Endothelial cell of umbilical vein (primary cell): ENCODE data around the gene LRP2BP. TPM values are rescaled to one million over a fixed set of nuclear protein-coding genes. Genes with fewer than 3 reads are reported as not detected.

ENCODE experiments used
- BruUV-seq: library from RNA; stranded (reverse); fragments of 400-500 nt; replicated peaks from 2 replicates; lab custom pipeline; 2021; lab: Mats Ljungman, UMichigan
- CTCF ChIA-PET: fragments of 300-600, 350-600 bp; sonication (Branson Sonifier 250); formaldehyde crosslinking; loops from one replicate; lab custom pipeline; 2021; ENCODE audit warnings: antibody characterized with exemption, inconsistent platforms; lab: Charles Lee
- POLR2A ChIA-PET: fragments of 300-600, 350-600 bp; sonication (Branson Sonifier 250); formaldehyde crosslinking; loops from one replicate; lab custom pipeline; 2021; ENCODE audit warnings: antibody characterized with exemption, inconsistent platforms; lab: Charles Lee
- DNase-seq: peaks from one replicate; pipeline ENCODE4 v3.0.0-alpha.2; 2011; ENCODE audit warnings: low read depth, low spot score
- FAIRE-seq: peaks from 2 replicates; lab custom pipeline; 2011; peaks lifted over from hg19 to GRCh38; lab: Jason Lieb, UNC
- H2AFZ ChIP-seq: 2 replicates; pipeline ENCODE4 v1.6.0; 2012; ENCODE audit warnings: low read depth, low read length, control low read depth, inconsistent platforms
- H3K27ac ChIP-seq: 2 replicates; pipeline ENCODE4 v1.5.1; 2011; ENCODE audit warnings: low read depth, mild to moderate bottlenecking, control low read depth, low read length, moderate library complexity; ENCODE audit not compliant: insufficient read depth
- H3K27me3 ChIP-seq, 2 experiments: 2 replicates each; pipeline versions ENCODE4 v1.6.0 to v1.6.1; 2011; ENCODE audit warnings: low read length in 2 of 2, mixed read lengths in 1 of 2; ENCODE audit not compliant: control insufficient read depth in 2 of 2, insufficient read depth in 2 of 2
- H3K36me3 ChIP-seq, 2 experiments: 2 replicates in 1 of 2; 3 replicates in 1 of 2; pipeline ENCODE4 v1.5.1; 2011; ENCODE audit warnings: low read length in 2 of 2, mild to moderate bottlenecking in 1 of 2, moderate library complexity in 1 of 2; ENCODE audit not compliant: control insufficient read depth in 2 of 2, insufficient read depth in 2 of 2; ENCODE audit errors: extremely low read depth in 1 of 2
- H3K4me1 ChIP-seq: 3 replicates; pipeline ENCODE4 v1.5.1; 2011; ENCODE audit warnings: mild to moderate bottlenecking, low read length; ENCODE audit not compliant: control insufficient read depth, insufficient read depth; ENCODE audit errors: extremely low read depth
- H3K4me2 ChIP-seq: 2 replicates; pipeline ENCODE4 v1.6.1; 2011; ENCODE audit warnings: low read length, control low read depth, mixed read lengths; ENCODE audit not compliant: insufficient read depth
- H3K4me3 ChIP-seq, 3 experiments: fragments of 200-600 bp in 1 of 3; sonication (generic), shearing (Covaris generic) in 1 of 3; replicated peaks in 1 of 3; 2 replicates each; pipeline ENCODE4 v1.5.1; 2011 to 2016; ENCODE audit warnings: control low read depth in 3 of 3, low read length in 3 of 3, mild to moderate bottlenecking in 2 of 3, inconsistent platforms in 1 of 3, low read depth in 1 of 3, moderate library complexity in 1 of 3; ENCODE audit not compliant: insufficient read depth in 1 of 3
- H3K79me2 ChIP-seq: 2 replicates; pipeline ENCODE4 v1.6.0; 2012; ENCODE audit warnings: low read length, inconsistent platforms; ENCODE audit not compliant: control insufficient read depth, insufficient read depth
- H3K9ac ChIP-seq: replicated peaks from 2 replicates; pipeline ENCODE3; 2011; ENCODE audit warnings: low read length, control low read depth; ENCODE audit not compliant: insufficient read depth; ENCODE audit errors: extremely low read depth
- H3K9me1 ChIP-seq: replicated peaks from 3 replicates; pipeline ENCODE4 v1.6.0; 2011; ENCODE audit warnings: mild to moderate bottlenecking, low read length; ENCODE audit not compliant: control insufficient read depth, insufficient read depth; ENCODE audit errors: extremely low read depth
- H3K9me3 ChIP-seq: replicated peaks from 2 replicates; pipeline ENCODE4 v1.5.1; 2012; ENCODE audit warnings: low read length, inconsistent platforms; ENCODE audit not compliant: control insufficient read depth, insufficient read depth
- H4K20me1 ChIP-seq: replicated peaks from 2 replicates; pipeline ENCODE3; 2011; ENCODE audit warnings: mild to moderate bottlenecking, low read length; ENCODE audit not compliant: control insufficient read depth, insufficient read depth; ENCODE audit errors: extremely low read depth
- EZH2 ChIP-seq: IDR thresholded peaks from 2 replicates; pipeline ENCODE4 v1.6.1; 2012; ENCODE audit warnings: borderline replicate concordance, low read depth, mild to moderate bottlenecking, moderate library complexity, low read length, inconsistent platforms; ENCODE audit not compliant: severe bottlenecking
- FOS ChIP-seq: IDR thresholded peaks from 2 replicates; pipeline ENCODE4 v1.6.1; 2011; ENCODE audit warnings: mild to moderate bottlenecking, low read length, moderate library complexity, borderline replicate concordance; ENCODE audit not compliant: insufficient read depth
- GATA2 ChIP-seq: IDR thresholded peaks from 2 replicates; pipeline ENCODE4 v1.7.0; 2011; ENCODE audit warnings: low read depth, mild to moderate bottlenecking, moderate library complexity, mixed read lengths, low read length; ENCODE audit not compliant: insufficient read length, insufficient read depth
- JUN ChIP-seq: IDR thresholded peaks from 2 replicates; pipeline ENCODE4 v1.6.1; 2011; ENCODE audit warnings: borderline replicate concordance, low read depth; ENCODE audit not compliant: insufficient read length, insufficient read depth
- POLR2A ChIP-seq: IDR thresholded peaks from 2 replicates; pipeline ENCODE4 v1.6.1; 2012; ENCODE audit warnings: low read depth, mild to moderate bottlenecking, control low read depth, low read length
- POLR2AphosphoS5 ChIP-seq: IDR thresholded peaks from 2 replicates; pipeline ENCODE4 v1.6.1; 2012; ENCODE audit warnings: low read depth, mild to moderate bottlenecking, control low read depth, low read length, moderate library complexity; ENCODE audit not compliant: insufficient read depth
- dilution Hi-C: fragments of 300-500 bp; cut with MboI; formaldehyde crosslinking; loops from one replicate; pipeline ENCODE4 v1.15.0; 2019; ENCODE audit warnings: low sequenced_read_pairs; ENCODE audit not compliant: extremely low pct_ligation_motif_present
- intact Hi-C: fragments of 100-400 bp; cut with micrococcal nuclease; formaldehyde crosslinking; loops from one replicate; pipeline ENCODE4 v1.10.0; 2022
- polyA plus RNA-seq, 4 experiments: library from polyadenylated mRNA; depleted of rRNA in 3 of 4; stranded (reverse) in 3 of 4; unstranded in 1 of 4; fragments of >200 nt; gene quantifications; 2 replicates each; pipeline versions ENCODE4 v1.2.1 to v1.2.3, GENCODE V29; 2011 to 2012; ENCODE audit warnings: missing spikeins in 1 of 4
- total RNA-seq: library from RNA; stranded (reverse); gene quantifications from 2 replicates; pipeline ENCODE4 v1.2.3, GENCODE V29; 2021
- TF ChIP-seq, protein P1 (sequence below), 2 donors: IDR thresholded peaks; 1 replicate in 1 of 2; 2 replicates in 1 of 2; pipeline ENCODE4 v1.5.1; 2011; ENCODE audit warnings: low read length in 2 of 2, mild to moderate bottlenecking in 2 of 2, moderate library complexity in 2 of 2, control low read depth in 1 of 2, inconsistent platforms in 1 of 2, low read depth in 1 of 2; ENCODE audit not compliant: insufficient read depth in 1 of 2; ENCODE audit errors: extremely low read depth in 1 of 2

The LRP2BP gene
- total and polyA plus RNA-seq, 2 donors (not counting 3 experiments of a cell fraction or from before 2014, with no cell fraction given), result 0.18 to 0.53 TPM

- intact Hi-C loops, result no loop called here
- Histone ChIP-seq H3K9me1 (no peaks in the 10 kb centered on the region), H3K27ac (no peak overlapping the region), H3K9ac (no peak overlapping the region), H3K79me2 (no peaks in the 10 kb centered on the region), H4K20me1 (no peaks in the 10 kb centered on the region), H3K9me3 (no peaks in the 10 kb centered on the region), H3K36me3 (no peaks in the 10 kb centered on the region), H2AFZ (no peak overlapping the region), H3K4me2 (no peak overlapping the region), H3K4me1 (peaks cover 31% of the 10 kb centered on the region), H3K27me3 (no peaks in the 10 kb centered on the region), H3K4me3 (no peak overlapping the region)
- DNase-seq, result no peak
- POLR2A ChIA-PET, result no interaction called here
- no peak for FAIRE-seq
- dilution Hi-C loops, result no loop called here
- BruUV-seq, result no TSS peak
- CTCF ChIA-PET, result no interaction called here
- TF ChIP-seq FOS, result no peak
- no peak for TF ChIP-seq JUN
- TF ChIP-seq, protein P1, sequence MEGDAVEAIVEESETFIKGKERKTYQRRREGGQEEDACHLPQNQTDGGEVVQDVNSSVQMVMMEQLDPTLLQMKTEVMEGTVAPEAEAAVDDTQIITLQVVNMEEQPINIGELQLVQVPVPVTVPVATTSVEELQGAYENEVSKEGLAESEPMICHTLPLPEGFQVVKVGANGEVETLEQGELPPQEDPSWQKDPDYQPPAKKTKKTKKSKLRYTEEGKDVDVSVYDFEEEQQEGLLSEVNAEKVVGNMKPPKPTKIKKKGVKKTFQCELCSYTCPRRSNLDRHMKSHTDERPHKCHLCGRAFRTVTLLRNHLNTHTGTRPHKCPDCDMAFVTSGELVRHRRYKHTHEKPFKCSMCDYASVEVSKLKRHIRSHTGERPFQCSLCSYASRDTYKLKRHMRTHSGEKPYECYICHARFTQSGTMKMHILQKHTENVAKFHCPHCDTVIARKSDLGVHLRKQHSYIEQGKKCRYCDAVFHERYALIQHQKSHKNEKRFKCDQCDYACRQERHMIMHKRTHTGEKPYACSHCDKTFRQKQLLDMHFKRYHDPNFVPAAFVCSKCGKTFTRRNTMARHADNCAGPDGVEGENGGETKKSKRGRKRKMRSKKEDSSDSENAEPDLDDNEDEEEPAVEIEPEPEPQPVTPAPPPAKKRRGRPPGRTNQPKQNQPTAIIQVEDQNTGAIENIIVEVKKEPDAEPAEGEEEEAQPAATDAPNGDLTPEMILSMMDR (IDR thresholded peaks at IDR 0.05; ENCODE audit: extremely low read depth in 1 of 2, insufficient read depth in 1 of 2, low read depth in 1 of 2, low read length in 2 of 2), result no peak
- TF ChIP-seq EZH2, result no peak
- no peak for TF ChIP-seq POLR2A
- TF ChIP-seq GATA2, result no peak
- no peak for TF ChIP-seq POLR2AphosphoS5
Measured at GRCh38 chr4:185361872-185362271, 33.9 kb downstream of the LRP2BP start.
